ENCODE data around the gene ZNF862.

DNA sequence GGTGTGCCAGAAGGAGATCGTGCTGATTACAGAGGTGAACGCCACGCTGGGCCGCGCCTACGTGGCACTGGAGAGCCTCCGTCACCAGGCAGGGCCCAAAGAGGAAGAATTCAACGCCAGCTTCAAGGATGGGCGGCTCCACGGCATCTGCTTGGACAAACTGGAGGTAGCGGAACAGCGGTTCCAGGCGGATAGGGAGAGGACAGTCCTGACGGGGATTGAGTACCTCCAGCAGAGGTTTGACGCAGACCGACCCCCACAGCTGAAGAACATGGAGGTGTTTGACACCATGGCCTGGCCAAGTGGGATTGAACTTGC lies 23.5 kb downstream of the ZNF862 start:
- TF ChIP-seq, protein P1, sequence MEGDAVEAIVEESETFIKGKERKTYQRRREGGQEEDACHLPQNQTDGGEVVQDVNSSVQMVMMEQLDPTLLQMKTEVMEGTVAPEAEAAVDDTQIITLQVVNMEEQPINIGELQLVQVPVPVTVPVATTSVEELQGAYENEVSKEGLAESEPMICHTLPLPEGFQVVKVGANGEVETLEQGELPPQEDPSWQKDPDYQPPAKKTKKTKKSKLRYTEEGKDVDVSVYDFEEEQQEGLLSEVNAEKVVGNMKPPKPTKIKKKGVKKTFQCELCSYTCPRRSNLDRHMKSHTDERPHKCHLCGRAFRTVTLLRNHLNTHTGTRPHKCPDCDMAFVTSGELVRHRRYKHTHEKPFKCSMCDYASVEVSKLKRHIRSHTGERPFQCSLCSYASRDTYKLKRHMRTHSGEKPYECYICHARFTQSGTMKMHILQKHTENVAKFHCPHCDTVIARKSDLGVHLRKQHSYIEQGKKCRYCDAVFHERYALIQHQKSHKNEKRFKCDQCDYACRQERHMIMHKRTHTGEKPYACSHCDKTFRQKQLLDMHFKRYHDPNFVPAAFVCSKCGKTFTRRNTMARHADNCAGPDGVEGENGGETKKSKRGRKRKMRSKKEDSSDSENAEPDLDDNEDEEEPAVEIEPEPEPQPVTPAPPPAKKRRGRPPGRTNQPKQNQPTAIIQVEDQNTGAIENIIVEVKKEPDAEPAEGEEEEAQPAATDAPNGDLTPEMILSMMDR (IDR thresholded peaks at IDR 0.05) = peak in 1 of 4 experiments; percentile 2
- no peak for TF ChIP-seq POLR2A (IDR thresholded peaks at IDR 0.05)
